GM21717 (cell line): ENCODE measurements around the gene ELOVL7.
"Not testable (repeated sequence)": the region's sequence is repeated elsewhere in the genome, so short reads cannot be mapped to it uniquely, and the experiment has no call there.

Experiments
- ATAC-seq: cut with Tn5 transposase; IDR thresholded peaks from one replicate; pipeline ENCODE4 v1.9.1; 2021; ENCODE audit warnings: mild to moderate bottlenecking, moderate library complexity; ENCODE audit not compliant: unreplicated experiment

The ELOVL7 gene

DNA sequence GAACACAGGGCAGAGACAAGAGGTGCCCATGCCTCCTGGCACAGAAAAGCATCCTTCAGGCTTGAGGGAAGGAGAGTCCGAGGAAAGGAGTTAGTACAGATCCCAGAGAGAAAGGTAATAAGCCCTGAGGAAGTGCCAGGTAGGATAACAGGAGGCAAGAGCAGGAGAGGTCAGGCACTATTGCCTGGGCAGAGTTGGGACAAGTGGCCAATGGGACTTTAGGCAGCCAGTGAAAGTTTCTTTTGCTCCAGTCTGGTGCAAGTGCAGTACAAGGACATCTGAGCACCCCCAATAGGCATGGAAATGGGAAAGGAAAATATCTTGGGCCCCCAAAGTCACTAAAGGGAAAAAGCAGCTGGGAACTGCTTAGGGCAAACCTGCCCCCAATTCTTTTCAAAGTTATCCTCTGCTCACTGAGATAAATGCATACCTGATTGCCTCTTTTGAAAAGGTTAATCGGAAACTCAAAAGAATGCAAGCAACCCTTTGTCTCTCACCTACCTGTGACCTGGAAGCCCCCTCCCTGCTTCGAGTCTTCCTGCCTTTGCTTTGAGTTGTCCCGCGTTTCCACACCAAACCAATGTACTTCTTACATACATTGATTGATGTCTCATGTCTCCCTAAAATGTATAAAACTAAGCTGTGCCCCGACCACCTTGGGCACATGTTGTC, 46.5 kb downstream of the ELOVL7 start:
- no peak for ATAC-seq

GRCh38 chr5:60795424-60795950, 48.6 kb downstream of the ELOVL7 start:
- ATAC-seq, result not testable (repeated sequence)

DNA sequence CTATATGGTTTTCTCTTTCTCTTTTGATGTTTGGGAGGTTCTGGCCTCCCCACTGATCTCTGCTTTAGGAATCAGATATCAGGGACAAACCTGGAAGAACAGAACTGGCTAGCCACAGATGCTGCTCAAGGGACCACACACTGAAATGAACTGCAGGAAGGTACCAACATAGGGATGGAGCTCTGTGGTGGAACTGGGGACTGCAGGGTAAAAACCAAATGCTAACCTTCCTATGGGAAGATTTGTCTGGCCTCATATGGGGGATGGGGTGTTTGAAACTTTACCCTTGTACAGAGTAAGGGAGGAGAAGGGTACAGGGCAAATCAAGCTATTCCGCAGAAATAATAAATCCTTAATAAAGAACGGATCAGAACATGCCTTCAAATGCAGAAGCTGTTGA, 49.4 kb downstream of the ELOVL7 start:
- no peak for ATAC-seq

GRCh38 chr5:60792438-60792837, 51.6 kb downstream of the ELOVL7 start:
- no peak for ATAC-seq

- no peak for ATAC-seq
Measured at GRCh38 chr5:60789551-60789950, 54.5 kb downstream of the ELOVL7 start.

GRCh38 chr5:60788863-60789513, 55.1 kb downstream of the ELOVL7 start:
- ATAC-seq, result no peak

- no peak for ATAC-seq
Measured at GRCh38 chr5:60779466-60779865, 64.6 kb downstream of the ELOVL7 start.

- ATAC-seq, result no peak
Measured at GRCh38 chr5:60776343-60776742, 67.7 kb downstream of the ELOVL7 start.

DNA sequence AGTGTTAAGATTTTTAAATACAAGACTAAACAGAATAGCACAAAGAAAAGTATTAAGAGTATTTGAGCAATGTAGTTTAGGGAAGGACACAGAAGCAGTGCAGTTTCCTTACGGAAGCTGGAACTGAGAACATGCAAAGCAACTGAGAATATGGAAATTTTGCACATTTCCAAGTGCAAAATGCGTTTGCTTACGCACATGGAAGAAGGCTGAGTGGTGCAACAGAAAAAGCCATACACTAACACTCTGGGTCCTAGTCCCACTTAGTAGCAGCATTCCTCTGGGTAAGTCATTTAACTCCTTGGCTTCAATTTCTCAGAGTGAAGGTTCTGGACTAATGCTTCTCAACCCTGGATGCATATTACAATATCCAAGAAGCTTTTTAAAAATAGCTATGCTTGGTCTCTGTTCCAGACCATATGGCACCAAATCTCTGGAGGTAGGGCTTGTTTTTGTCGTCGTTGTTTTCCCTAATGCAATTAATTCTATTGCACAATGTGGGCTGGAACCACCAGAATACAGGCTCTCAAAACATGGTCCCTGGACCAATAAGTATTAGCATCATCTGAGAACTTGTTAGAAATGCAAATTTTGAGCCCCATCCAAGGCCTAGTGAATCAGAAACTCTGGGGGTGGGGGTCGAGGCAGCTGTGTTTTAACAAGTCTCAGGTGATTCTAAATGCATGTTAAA, 78.9 kb downstream of the ELOVL7 start:
- ATAC-seq, result no peak

- ATAC-seq, result no peak
Measured at GRCh38 chr5:60763061-60763460, 81.0 kb downstream of the ELOVL7 start.

GRCh38 chr5:60754495-60754894, 89.6 kb downstream of the ELOVL7 start:
- no peak for ATAC-seq

GRCh38 chr5:60744682-60745081, 99.4 kb downstream of the ELOVL7 start:
- ATAC-seq, result no peak

DNA sequence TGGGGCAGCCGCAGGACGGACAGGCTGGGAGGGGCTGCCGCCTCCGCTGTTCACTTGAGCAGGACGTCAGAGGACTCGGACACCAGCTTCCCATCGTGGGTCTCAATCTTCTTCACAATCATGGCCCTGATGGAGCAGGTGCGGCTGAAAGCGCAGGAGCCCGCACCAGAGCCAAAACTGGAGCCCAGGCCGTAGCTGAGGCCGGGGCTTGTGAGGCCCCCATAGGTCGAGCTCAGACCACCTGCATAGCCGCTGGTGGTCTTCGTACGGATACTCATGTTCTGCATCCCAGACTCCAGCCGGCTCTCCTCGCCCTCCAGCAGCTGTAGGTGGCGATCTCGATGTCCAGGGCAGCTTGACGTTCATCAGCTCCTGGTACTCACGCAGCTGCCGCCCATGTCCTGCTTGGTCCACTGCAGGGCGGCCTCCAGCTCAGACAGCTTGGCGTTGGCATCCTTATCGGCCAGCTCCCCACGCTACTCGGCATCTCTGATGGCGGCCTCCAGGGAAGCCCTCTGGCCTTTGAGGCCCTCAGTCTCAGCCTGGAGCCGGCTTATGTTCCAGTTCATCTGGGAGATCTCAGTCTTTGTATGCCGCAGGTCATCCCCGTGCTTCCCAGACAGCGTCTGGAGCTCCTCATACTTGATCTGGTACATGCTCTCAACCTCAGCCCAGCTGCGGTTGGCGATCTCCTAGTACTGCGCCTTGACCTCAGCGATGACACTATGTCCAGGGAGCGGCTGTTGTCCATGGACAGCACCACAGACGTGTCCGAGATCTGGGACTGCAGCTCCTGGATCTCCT, 100.4 kb downstream of the ELOVL7 start:
- ATAC-seq, result no peak

DNA sequence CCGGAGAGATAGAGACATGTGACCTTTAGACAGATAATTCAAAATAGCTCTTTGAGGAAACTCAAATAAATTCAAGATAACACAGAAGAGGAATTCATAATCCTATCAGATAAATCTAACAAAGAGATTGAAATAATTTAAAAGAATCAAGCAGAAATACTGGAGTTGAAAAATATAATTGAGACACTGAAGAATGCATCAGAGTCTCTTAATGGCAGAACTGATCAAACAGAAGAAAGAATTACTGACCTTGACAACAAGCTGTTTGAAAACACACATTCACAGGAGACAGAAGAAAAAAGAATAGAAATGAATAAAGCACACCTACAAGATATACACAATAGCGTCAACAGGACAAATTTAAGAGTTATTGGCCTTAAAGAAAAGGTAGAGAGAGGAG, 103.7 kb downstream of the ELOVL7 start:
- no peak for ATAC-seq

GRCh38 chr5:60738933-60739332, 105.1 kb downstream of the ELOVL7 start:
- ATAC-seq, result no peak

- no peak for ATAC-seq
Measured at GRCh38 chr5:60738461-60738860, 105.6 kb downstream of the ELOVL7 start.

DNA sequence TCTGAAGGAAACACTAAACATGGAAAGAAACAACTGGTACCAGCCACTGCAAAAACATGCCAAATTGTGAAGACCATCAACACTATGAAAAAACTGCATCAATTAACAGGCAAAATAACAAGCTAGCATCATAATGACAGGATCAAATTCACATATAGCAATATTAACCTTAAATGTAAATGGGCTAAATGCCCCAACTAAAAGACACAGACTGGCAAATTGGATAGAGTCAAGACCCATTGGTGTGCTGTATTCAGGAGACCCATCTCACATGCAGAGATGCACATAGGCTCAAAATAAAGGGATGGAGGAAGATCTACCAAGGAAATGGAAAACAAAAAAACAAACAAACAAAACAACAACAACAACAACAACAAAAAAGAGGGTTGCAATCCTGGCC, 113.2 kb downstream of the ELOVL7 start:
- not testable (repeated sequence) for ATAC-seq

GRCh38 chr5:60727033-60727679, 116.9 kb downstream of the ELOVL7 start:
- ATAC-seq, result no peak

DNA sequence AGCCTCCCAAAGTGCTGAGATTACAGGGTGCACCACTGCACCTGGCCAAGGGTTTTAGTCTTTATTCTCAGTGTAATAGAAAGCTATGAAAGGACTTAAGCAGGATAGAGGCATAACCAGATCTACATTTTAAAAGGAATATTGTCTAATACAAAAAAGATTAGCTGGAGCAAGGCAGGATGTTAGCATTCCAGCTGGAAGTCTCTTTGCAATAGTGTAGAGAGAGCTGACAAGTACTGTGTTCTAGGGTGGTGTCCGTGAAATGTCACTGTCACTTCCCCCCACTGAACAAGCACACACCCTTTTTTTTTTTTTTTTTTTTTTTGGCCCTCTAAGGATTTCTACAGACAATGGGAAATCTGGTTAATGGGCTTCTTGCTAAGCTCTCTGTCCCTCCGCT, 119.9 kb downstream of the ELOVL7 start:
- ATAC-seq, result no peak

DNA sequence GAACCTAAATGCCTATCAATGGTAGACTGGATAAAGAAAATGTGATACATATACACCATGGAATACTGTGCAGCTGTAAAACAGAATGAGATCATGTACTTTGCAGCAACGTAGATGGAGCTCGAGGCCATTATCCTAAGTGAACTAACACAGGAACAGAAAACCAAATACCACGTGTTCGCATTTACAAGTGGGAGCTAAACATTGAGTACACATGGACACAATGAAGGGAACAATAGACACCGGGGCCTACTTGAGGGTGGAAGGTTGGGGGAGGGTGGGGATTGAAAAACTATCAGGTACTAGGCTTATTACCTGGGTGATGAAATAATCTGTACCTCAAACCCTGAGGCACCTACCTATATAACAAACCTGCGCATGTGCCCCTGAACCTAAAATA, 121.7 kb downstream of the ELOVL7 start:
- ATAC-seq, result no peak

- ATAC-seq, result no peak
Measured at GRCh38 chr5:60719329-60719728, 124.7 kb downstream of the ELOVL7 start.
